ENCODE measurements around the gene TNFAIP1. TPM values are rescaled to one million over a fixed set of nuclear protein-coding genes. Genes with fewer than 3 reads are reported as not detected.
A peak's percentile ranks its signal among the peaks of the same experiment; 100 is the strongest.

The TNFAIP1 gene
- total RNA-seq, 1 experiment from 2014 or later: 21.3 TPM

- ATAC-seq: peak; percentile 15; the same call in 1 of the 2 replicates
- ChIA-PET POLR2A (interaction anchor here (1.3 kb wide), 1 partner anchor 23 kb away, joined by 3 read pairs; no protein-coding TSS in a partner anchor), CTCF (interaction anchor here (1.0 to 6.9 kb wide), 8 partner anchors 17 to 732 kb away, joined by 3 to 63 read pairs (median 4); partner anchors contain the start of gene POLDIP2)
- Mint-ChIP-seq H3K27ac (no peak overlapping the region), H3K27me3 (ENCODE audit: low read depth) (peaks cover 78% of the 10 kb centered on the region), H3K36me3 (peaks cover 2% of the 10 kb centered on the region; the same call in 1 of the 2 replicates), H3K4me1 (peaks cover 11% of the 10 kb centered on the region), H3K9me3 (no peaks in the 10 kb centered on the region), H3K4me3 (peak overlapping the region; percentile 89)
- peak; percentile 42 for DNase-seq (ENCODE audit: low spot score)
- TF ChIP-seq ZNF121 (CRISPR knock-in tag; IDR thresholded peaks at IDR 0.05) (no peak), PREB (CRISPR knock-in tag; IDR thresholded peaks at IDR 0.05; ENCODE audit: borderline replicate concordance) (no peak), MAX (CRISPR knock-in tag; IDR thresholded peaks at IDR 0.05) (no peak), CREM (CRISPR knock-in tag; IDR thresholded peaks at IDR 0.05) (0 out of 2 replicates have a peak, but pooled peaks have one; percentile 4), PRRX2 (CRISPR knock-in tag; IDR thresholded peaks at IDR 0.05) (no peak), TEAD1 (CRISPR knock-in tag; IDR thresholded peaks at IDR 0.05) (no peak), ZNF423 (CRISPR knock-in tag; IDR thresholded peaks at IDR 0.05) (no peak), ZNF671 (CRISPR knock-in tag; IDR thresholded peaks at IDR 0.05) (no peak), RORB (CRISPR knock-in tag; IDR thresholded peaks at IDR 0.05) (no peak), ZNF281 (CRISPR knock-in tag; IDR thresholded peaks at IDR 0.05) (no peak), RELA (CRISPR knock-in tag; IDR thresholded peaks at IDR 0.05; ENCODE audit: borderline replicate concordance) (0 out of 2 replicates have a peak, but pooled peaks have one; percentile 16)
Measured at GRCh38 chr17:28385037-28385400, 49.5 kb downstream of the TNFAIP1 start.

- Mint-ChIP-seq H3K27me3 (ENCODE audit: low read depth) (peaks cover 74% of the 10 kb centered on the region), H3K27ac (no peak overlapping the region), H3K4me1 (peaks cover 11% of the 10 kb centered on the region), H3K9me3 (no peaks in the 10 kb centered on the region), H3K4me3 (peak overlapping the region; percentile 89), H3K36me3 (peaks cover 3% of the 10 kb centered on the region)
- TF ChIP-seq MLX (CRISPR knock-in tag; IDR thresholded peaks at IDR 0.05): no peak
- TF ChIP-seq SP1 (CRISPR knock-in tag; conservative IDR thresholded peaks at IDR 0.05): no peak
- TF ChIP-seq ZMAT4 (CRISPR knock-in tag; IDR thresholded peaks at IDR 0.05): no peak
- TF ChIP-seq PRDM15 (CRISPR knock-in tag; IDR thresholded peaks at IDR 0.05): peak; percentile 54; the same call in 1 of the 2 replicates
- TF ChIP-seq GABPB1 (CRISPR knock-in tag; IDR thresholded peaks at IDR 0.05): no peak
- no peak for TF ChIP-seq E2F1 (CRISPR knock-in tag; IDR thresholded peaks at IDR 0.05)
- TF ChIP-seq ZNF317 (CRISPR knock-in tag; IDR thresholded peaks at IDR 0.05; ENCODE audit: borderline replicate concordance, low read depth): no peak
- DNase-seq (ENCODE audit: low spot score) (no peak), ATAC-seq (no peak)
- ChIA-PET POLR2A (no interaction called here), CTCF (interaction anchor here (0.6 to 6.9 kb wide), 6 partner anchors 22 to 879 kb away, joined by 4 to 63 read pairs (median 6); partner anchors contain the start of gene POLDIP2)
Measured at GRCh38 chr17:28385406-28385805, 49.8 kb downstream of the TNFAIP1 start.

Data from WTC11 (cell line).